ENCODE data around the gene KDM5C.
A peak's percentile ranks its signal among the peaks of the same experiment; 100 is the strongest.

KDM5C gene

DNA sequence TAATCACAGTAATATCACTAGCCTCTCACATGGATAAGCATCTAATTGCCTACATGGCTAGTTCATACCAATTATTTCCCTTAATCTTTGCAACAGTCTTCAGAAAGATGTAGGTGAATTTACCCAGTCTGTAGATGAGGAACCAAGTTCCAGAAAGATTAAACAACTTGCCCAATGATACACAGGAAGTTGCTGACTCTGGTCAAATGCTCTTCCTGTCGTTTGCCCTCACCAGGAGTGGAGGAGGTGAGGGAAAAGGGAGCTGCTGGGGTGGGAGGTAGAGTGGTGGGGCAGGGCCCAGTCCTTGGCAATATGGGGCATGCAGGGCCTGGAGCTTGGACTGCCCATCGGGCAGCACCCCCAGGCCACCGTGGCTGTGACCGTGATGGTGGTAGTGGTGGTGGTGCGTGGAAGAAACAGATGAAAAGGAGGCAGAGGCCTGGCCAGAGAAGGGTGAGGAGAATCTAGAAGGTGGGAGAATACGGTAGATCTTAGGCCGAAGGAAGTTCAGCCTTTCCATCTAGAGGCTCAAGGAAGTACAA lies 2.3 kb upstream of the KDM5C start:
- Histone ChIP-seq H3K27me3 (ENCODE audit: low read depth, low read length) (no peaks in the 10 kb centered on the region), H3K36me3 (ENCODE audit: control insufficient read depth in 1 of 2, insufficient read depth in 2 of 2, low read length in 2 of 2) (no peaks in the 10 kb centered on the region), H3K4me1 (ENCODE audit: control insufficient read depth in 1 of 2, insufficient read depth in 2 of 2, low read length in 2 of 2) (peaks cover 2 to 14% of the 10 kb centered on the region in 2 donors), H3K27ac (ENCODE audit: low read length) (no peak overlapping the region), H3K9me3 (ENCODE audit: control insufficient read depth in 1 of 2, low read length in 2 of 2) (no peaks in the 10 kb centered on the region), H3K4me3 (ENCODE audit: low read depth in 1 of 2, low read length in 2 of 2) (no peak overlapping the region)

- H3K27ac ChIP-seq (ENCODE audit: low read length) = peak overlapping the region; percentile 96
- peaks cover 4 to 13% of the 10 kb centered on the region in 2 donors for H3K36me3 ChIP-seq (ENCODE audit: control insufficient read depth in 1 of 2, insufficient read depth in 2 of 2, low read length in 2 of 2)
- H3K4me1 ChIP-seq (ENCODE audit: control insufficient read depth in 1 of 2, insufficient read depth in 2 of 2, low read length in 2 of 2) = peaks cover 4 to 22% of the 10 kb centered on the region in 2 donors
- H3K27me3 ChIP-seq (ENCODE audit: low read depth, low read length) = no peaks in the 10 kb centered on the region
- H3K4me3 ChIP-seq (ENCODE audit: low read depth in 1 of 2, low read length in 2 of 2) = peak overlapping the region; percentile 82 to 89
- no peaks in the 10 kb centered on the region for H3K9me3 ChIP-seq (ENCODE audit: control insufficient read depth in 1 of 2, low read length in 2 of 2)
These were observed 800 bp downstream of the KDM5C start for GRCh38 chrX:53223955-53224859.

- H3K27ac ChIP-seq (ENCODE audit: low read length) = peak overlapping the region; percentile 96
- no peaks in the 10 kb centered on the region for H3K9me3 ChIP-seq (ENCODE audit: control insufficient read depth in 1 of 2, low read length in 2 of 2)
- no peaks in the 10 kb centered on the region for H3K27me3 ChIP-seq (ENCODE audit: low read depth, low read length)
- H3K4me3 ChIP-seq (ENCODE audit: low read depth in 1 of 2, low read length in 2 of 2) = peak overlapping the region; percentile 82 to 89
- peaks cover 6 to 24% of the 10 kb centered on the region in 2 donors for H3K36me3 ChIP-seq (ENCODE audit: control insufficient read depth in 1 of 2, insufficient read depth in 2 of 2, low read length in 2 of 2)
- H3K4me1 ChIP-seq (ENCODE audit: control insufficient read depth in 1 of 2, insufficient read depth in 2 of 2, low read length in 2 of 2) = peaks cover 4 to 22% of the 10 kb centered on the region in 2 donors
These were observed 1.8 kb downstream of the KDM5C start for GRCh38 chrX:53223068-53223693.

DNA sequence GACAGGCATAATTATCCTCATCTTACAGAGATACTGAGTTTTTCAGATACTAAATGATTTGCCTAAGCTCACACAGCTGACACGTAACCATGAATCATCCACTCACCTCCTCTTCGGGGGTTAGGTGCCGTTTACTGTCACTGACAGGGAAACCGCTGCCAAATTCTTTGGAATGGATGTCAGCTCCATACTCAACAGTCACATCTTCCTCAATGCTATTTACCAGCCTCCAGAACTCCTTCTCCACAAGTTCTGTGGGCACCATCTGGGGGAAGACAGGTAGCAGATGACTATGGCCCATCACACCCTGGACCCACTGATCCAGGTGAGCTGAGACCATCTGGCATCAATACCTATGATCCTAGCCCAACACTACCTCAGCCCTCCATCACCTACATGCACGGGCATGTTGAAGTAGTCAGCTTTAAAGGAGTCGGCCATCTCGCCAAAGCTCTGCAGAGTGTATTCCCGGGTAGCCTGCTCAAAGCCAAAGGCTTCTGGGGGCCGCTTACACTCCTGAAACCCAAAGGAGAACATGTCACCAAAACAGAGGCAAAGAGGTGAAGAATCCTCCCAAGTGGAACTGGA lies 13.5 kb downstream of the KDM5C start:
- H3K9me3 ChIP-seq (ENCODE audit: control insufficient read depth in 1 of 2, low read length in 2 of 2) = no peaks in the 10 kb centered on the region
- no peaks in the 10 kb centered on the region for H3K27me3 ChIP-seq (ENCODE audit: low read depth, low read length)
- no peaks in the 10 kb centered on the region for H3K4me1 ChIP-seq (ENCODE audit: control insufficient read depth in 1 of 2, insufficient read depth in 2 of 2, low read length in 2 of 2)
- no peak overlapping the region for H3K27ac ChIP-seq (ENCODE audit: low read length)
- H3K36me3 ChIP-seq (ENCODE audit: control insufficient read depth in 1 of 2, insufficient read depth in 2 of 2, low read length in 2 of 2) = peaks cover 48 to 64% of the 10 kb centered on the region in 2 donors
- no peak overlapping the region for H3K4me3 ChIP-seq (ENCODE audit: low read depth in 1 of 2, low read length in 2 of 2)

DNA sequence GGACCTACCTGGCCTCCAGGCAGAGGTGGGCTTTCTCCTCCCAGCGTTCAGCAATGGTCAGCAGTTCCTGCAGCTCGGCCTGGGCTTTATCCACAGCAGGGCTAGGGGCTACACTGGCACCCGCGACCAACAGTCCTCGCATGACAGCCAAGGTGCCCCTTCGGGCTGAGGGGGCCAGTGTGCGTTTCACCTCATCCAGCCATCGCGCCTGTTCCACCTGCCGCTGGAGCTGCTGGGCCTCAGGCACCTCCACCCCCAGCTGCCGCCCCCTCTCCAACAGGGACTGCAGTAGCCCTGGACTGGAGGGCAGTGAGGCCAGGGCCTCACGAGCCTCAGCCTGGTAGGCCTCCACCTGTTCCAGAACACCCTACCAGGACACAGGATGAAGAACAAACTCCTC lies 28.3 kb downstream of the KDM5C start:
- H3K27ac ChIP-seq (ENCODE audit: low read length) = no peak overlapping the region
- H3K36me3 ChIP-seq (ENCODE audit: control insufficient read depth in 1 of 2, insufficient read depth in 2 of 2, low read length in 2 of 2) = peaks cover 65 to 76% of the 10 kb centered on the region in 2 donors
- no peaks in the 10 kb centered on the region for H3K27me3 ChIP-seq (ENCODE audit: low read depth, low read length)
- H3K4me1 ChIP-seq (ENCODE audit: control insufficient read depth in 1 of 2, insufficient read depth in 2 of 2, low read length in 2 of 2) = no peaks in the 10 kb centered on the region
- H3K4me3 ChIP-seq (ENCODE audit: low read depth in 1 of 2, low read length in 2 of 2) = no peak overlapping the region
- no peaks in the 10 kb centered on the region for H3K9me3 ChIP-seq (ENCODE audit: control insufficient read depth in 1 of 2, low read length in 2 of 2)

GRCh38 chrX:53195401-53195800 lies 29.6 kb downstream of the KDM5C start:
- no peaks in the 10 kb centered on the region for H3K27me3 ChIP-seq (ENCODE audit: low read depth, low read length)
- no peaks in the 10 kb centered on the region for H3K4me1 ChIP-seq (ENCODE audit: control insufficient read depth in 1 of 2, insufficient read depth in 2 of 2, low read length in 2 of 2)
- H3K36me3 ChIP-seq (ENCODE audit: control insufficient read depth in 1 of 2, insufficient read depth in 2 of 2, low read length in 2 of 2) = peaks cover 52 to 63% of the 10 kb centered on the region in 2 donors

DNA sequence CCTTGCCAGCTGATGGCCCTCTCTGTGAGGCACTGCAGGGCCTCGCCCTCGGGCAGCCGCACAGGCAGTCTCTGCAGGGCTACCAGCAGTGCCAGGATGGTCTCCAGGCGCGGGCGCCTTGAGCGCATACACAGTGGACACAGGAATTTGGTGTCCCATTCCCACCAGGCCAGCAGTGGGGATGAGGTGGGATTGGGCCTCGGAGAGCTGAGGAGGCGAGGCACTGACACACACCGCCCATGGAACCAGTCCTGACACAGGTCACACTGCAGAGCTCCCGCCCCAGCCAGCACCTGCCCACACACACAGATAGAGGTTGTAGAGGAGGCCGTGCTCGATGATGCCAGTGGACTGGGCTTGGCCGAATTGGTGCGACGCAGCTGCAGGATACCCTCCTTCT lies 30.7 kb downstream of the KDM5C start:
- Histone ChIP-seq H3K36me3 (ENCODE audit: control insufficient read depth in 1 of 2, insufficient read depth in 2 of 2, low read length in 2 of 2) (peaks cover 43 to 55% of the 10 kb centered on the region in 2 donors), H3K27ac (ENCODE audit: low read length) (no peak overlapping the region), H3K4me1 (ENCODE audit: control insufficient read depth in 1 of 2, insufficient read depth in 2 of 2, low read length in 2 of 2) (no peaks in the 10 kb centered on the region), H3K9me3 (ENCODE audit: control insufficient read depth in 1 of 2, low read length in 2 of 2) (no peaks in the 10 kb centered on the region), H3K4me3 (ENCODE audit: low read depth in 1 of 2, low read length in 2 of 2) (no peak overlapping the region), H3K27me3 (ENCODE audit: low read depth, low read length) (no peaks in the 10 kb centered on the region)

More at GRCh38 chrX:53195401-53195800, 29.6 kb downstream of the KDM5C start:
- H3K9me3 ChIP-seq (ENCODE audit: control insufficient read depth in 1 of 2, low read length in 2 of 2) = no peaks in the 10 kb centered on the region
- H3K27ac ChIP-seq (ENCODE audit: low read length) = no peak overlapping the region
- no peak overlapping the region for H3K4me3 ChIP-seq (ENCODE audit: low read depth in 1 of 2, low read length in 2 of 2)

DNA sequence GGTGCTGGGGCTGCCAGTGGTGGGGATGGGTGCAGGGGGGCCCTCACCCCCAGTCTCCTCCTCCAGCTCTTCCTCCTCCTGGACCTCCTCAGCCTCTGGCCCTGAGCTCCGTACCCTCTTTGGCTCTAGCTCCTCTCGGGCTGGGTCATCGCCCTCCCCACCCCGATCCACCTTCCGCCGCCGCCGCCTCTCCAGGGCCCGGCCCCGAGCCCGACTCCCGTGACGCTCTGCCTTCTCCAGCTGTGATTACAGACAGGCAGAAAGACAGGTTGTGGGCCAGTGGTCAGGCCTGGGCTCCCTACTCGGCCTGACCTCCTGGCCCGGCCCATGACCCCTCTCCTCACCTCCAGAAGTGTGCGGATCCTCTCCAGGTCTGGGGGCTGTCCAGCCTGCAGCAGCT lies 31.9 kb downstream of the KDM5C start:
- H3K36me3 ChIP-seq (ENCODE audit: control insufficient read depth in 1 of 2, insufficient read depth in 2 of 2, low read length in 2 of 2) = peaks cover 31 to 42% of the 10 kb centered on the region in 2 donors

GRCh38 chrX:53190363-53190960 lies 34.5 kb downstream of the KDM5C start:
- Histone ChIP-seq H3K27ac (ENCODE audit: low read length) (no peak overlapping the region), H3K9me3 (ENCODE audit: control insufficient read depth in 1 of 2, low read length in 2 of 2) (no peaks in the 10 kb centered on the region), H3K36me3 (ENCODE audit: control insufficient read depth in 1 of 2, insufficient read depth in 2 of 2, low read length in 2 of 2) (peaks cover 11 to 27% of the 10 kb centered on the region in 2 donors), H3K4me1 (ENCODE audit: control insufficient read depth in 1 of 2, insufficient read depth in 2 of 2, low read length in 2 of 2) (no peaks in the 10 kb centered on the region), H3K4me3 (ENCODE audit: low read depth in 1 of 2, low read length in 2 of 2) (no peak overlapping the region), H3K27me3 (ENCODE audit: low read depth, low read length) (no peaks in the 10 kb centered on the region)

More for the DNA sequence above, 31.9 kb downstream of the KDM5C start:
- Histone ChIP-seq H3K27ac (ENCODE audit: low read length) (no peak overlapping the region), H3K4me1 (ENCODE audit: control insufficient read depth in 1 of 2, insufficient read depth in 2 of 2, low read length in 2 of 2) (no peaks in the 10 kb centered on the region), H3K4me3 (ENCODE audit: low read depth in 1 of 2, low read length in 2 of 2) (no peak overlapping the region), H3K27me3 (ENCODE audit: low read depth, low read length) (no peaks in the 10 kb centered on the region), H3K9me3 (ENCODE audit: control insufficient read depth in 1 of 2, low read length in 2 of 2) (no peaks in the 10 kb centered on the region)

GRCh38 chrX:53188763-53189162 lies 36.2 kb downstream of the KDM5C start:
- peaks cover 3 to 10% of the 10 kb centered on the region in 2 donors for H3K36me3 ChIP-seq (ENCODE audit: control insufficient read depth in 1 of 2, insufficient read depth in 2 of 2, low read length in 2 of 2)
- no peaks in the 10 kb centered on the region for H3K27me3 ChIP-seq (ENCODE audit: low read depth, low read length)
- no peaks in the 10 kb centered on the region for H3K9me3 ChIP-seq (ENCODE audit: control insufficient read depth in 1 of 2, low read length in 2 of 2)
- no peak overlapping the region for H3K27ac ChIP-seq (ENCODE audit: low read length)
- H3K4me3 ChIP-seq (ENCODE audit: low read depth in 1 of 2, low read length in 2 of 2) = no peak overlapping the region
- no peaks in the 10 kb centered on the region for H3K4me1 ChIP-seq (ENCODE audit: control insufficient read depth in 1 of 2, insufficient read depth in 2 of 2, low read length in 2 of 2)

- Histone ChIP-seq H3K4me3 (ENCODE audit: low read depth in 1 of 2, low read length in 2 of 2) (no peak overlapping the region), H3K27ac (ENCODE audit: low read length) (no peak overlapping the region), H3K36me3 (ENCODE audit: control insufficient read depth in 1 of 2, insufficient read depth in 2 of 2, low read length in 2 of 2) (no peaks in the 10 kb centered on the region), H3K27me3 (ENCODE audit: low read depth, low read length) (no peaks in the 10 kb centered on the region), H3K9me3 (ENCODE audit: control insufficient read depth in 1 of 2, low read length in 2 of 2) (no peaks in the 10 kb centered on the region), H3K4me1 (ENCODE audit: control insufficient read depth in 1 of 2, insufficient read depth in 2 of 2, low read length in 2 of 2) (no peaks in the 10 kb centered on the region)
These were observed 38.7 kb downstream of the KDM5C start for GRCh38 chrX:53186351-53186750.
